DMS114 treated with DMSO at 0.1 percent for 48 hours (cell line): ENCODE data around the gene TRIM9.
"Not testable (repeated sequence)": the region's sequence is repeated elsewhere in the genome, so short reads cannot be mapped to it uniquely, and the experiment has no call there.

Experiments used
- DNase-seq: peaks from one replicate; lab custom pipeline; 2025; ENCODE audit not compliant: unreplicated experiment; lab: John Stamatoyannopoulos, UW

The TRIM9 gene

GRCh38 chr14:50967790-50968189 is 127.1 kb downstream of the TRIM9 start:
- DNase-seq, result no peak

- no peak for DNase-seq
Observed at GRCh38 chr14:50967103-50967502, 127.8 kb downstream of the TRIM9 start.

- no peak for DNase-seq
Observed at GRCh38 chr14:50964683-50965390, 130.1 kb downstream of the TRIM9 start.

DNA sequence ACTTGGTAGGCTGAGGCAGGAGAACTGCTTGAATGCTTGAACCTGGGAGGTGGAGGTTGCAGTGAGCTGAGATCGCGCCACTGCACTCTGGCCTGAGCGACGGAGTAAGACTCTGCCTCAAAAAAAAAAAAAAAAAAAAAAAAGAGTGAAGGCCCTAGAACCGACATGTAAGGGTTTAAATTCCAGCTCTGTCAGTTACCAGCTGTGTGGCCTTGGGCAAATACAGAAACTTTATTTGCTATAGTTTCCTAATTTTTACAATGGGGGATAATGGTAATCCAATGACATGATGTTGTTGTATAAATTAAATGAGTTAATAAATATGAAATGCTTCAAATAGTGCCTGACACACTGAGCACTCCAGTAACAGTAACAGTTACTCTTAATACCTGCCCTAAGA is 131.0 kb downstream of the TRIM9 start:
- no peak for DNase-seq

- DNase-seq, result no peak
Observed at GRCh38 chr14:50961605-50962221, 133.2 kb downstream of the TRIM9 start.

DNA sequence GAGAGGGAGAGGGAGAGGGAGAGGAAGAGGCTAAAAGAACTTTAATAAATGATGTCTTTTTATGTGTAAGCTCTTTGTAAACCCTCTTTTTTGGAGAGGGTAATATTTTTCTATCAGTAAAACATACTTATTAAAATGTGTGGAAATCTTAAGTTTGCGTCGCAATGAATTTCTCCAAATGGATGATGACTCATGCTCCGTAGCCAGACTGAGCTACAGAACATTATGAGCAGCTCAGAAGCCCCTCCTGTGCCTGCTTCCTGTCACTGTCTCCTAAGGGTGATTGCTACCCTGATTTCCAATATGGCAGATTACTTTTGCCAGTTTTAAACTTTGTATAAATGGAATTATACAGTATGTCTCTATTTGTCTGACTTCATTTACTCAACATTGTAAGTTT is 137.6 kb downstream of the TRIM9 start:
- DNase-seq, result no peak

- not testable (repeated sequence) for DNase-seq
Observed at GRCh38 chr14:50956421-50956820, 138.5 kb downstream of the TRIM9 start.

- DNase-seq, result peak; percentile 62
Observed at GRCh38 chr14:50955373-50956043, 139.4 kb downstream of the TRIM9 start.

DNA sequence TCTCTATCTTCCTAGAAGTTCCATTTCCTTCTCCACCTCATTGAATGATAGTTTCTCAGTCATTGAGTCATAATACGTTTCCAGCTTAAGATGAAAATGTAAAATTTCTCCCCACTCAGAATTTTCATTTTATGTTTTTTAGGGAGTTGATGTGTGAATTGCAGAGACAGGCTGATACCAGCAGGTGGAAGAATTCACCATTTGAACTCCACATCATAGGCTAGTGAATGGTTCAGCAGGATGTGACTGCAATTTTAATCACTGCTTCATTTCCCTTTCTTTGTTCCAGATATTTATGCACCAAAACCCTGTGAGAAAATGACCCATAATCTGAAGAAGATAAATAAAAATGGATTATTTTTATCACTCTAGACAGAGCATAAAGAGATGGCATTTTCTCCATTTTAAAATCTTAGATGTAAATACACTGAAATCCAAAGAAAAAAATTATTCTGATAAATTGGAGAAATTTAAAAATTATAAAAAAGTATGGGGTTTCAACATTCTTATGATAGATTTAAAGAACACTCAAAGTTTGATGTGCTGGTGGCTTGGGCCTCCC is 140.0 kb downstream of the TRIM9 start:
- DNase-seq, result no peak

DNA sequence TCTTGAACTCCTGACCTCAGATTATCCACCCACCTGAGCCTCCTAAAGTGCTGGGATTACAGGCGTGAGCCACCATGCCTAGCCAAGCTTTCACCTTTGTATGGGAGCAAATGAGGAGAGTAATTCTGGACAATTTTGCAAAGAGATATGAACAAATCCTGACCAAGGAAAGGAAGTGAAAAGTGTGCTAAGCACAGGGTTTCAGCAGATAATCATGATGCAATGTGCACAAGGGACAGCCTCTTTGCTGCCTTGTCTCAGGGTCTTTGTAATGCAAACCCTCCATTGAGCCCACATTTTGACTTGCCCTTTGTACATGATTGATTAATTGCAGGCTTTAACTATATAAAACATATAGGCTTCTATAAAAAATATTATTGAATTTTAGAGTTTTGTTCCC is 141.4 kb downstream of the TRIM9 start:
- DNase-seq, result no peak

DNA sequence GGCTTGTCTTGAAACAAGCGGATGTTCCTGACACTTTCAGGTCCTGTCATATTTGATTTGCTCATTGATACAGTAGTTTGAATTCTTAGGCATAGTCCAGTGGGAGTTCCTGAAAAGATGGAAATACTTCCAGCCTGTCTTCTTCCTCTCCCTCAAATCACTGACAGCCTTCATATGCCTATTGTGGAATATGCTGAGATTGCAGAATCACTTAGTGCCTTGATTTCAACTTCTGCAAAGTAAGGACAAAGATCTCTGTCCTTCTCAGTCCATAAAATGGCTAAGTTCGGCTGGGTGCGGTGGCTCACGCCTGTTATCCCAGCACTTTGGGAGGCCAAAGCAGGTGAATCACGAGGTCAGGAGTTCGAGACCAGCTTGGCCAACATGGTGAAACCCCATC is 143.9 kb downstream of the TRIM9 start:
- DNase-seq, result no peak

- no peak for DNase-seq
Observed at GRCh38 chr14:50948205-50948604, 146.7 kb downstream of the TRIM9 start.

- no peak for DNase-seq
Observed at GRCh38 chr14:50947446-50947845, 147.5 kb downstream of the TRIM9 start.

DNA sequence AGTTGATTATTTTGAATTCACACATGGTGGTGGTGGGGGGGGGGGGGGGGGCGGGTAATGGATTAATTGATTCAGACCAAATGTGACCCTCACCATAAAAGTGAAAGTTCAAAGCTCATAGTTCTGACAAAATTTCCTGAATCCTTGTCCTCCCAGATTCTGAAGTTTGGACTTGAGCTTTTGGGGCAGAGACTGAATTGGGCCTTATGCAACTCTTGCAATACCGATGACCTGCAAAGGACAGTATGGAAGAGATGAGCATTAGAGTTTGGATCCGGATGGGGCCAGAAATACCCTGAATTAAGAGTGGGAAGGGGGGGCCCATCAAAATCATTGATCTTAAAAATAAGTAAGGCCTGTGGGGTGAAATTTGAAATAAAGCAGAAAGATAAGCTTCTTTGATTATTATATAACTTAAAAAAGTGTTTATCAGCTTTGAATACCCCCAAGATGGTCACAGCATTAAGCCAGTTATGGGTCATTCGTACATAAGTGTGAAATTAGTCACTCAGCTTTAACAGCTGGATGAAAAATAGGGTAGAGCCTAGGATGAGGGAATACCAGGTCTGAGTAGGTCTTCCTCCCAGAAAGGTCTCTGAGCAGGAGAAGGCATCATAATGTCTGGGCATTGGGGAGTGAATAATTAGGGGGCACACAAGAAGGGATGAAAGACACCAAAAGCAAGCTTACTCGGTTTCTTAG is 148.5 kb downstream of the TRIM9 start:
- DNase-seq, result no peak

- peak; percentile 57 for DNase-seq
Observed at GRCh38 chr14:50944647-50945413, 150.1 kb downstream of the TRIM9 start.

DNA sequence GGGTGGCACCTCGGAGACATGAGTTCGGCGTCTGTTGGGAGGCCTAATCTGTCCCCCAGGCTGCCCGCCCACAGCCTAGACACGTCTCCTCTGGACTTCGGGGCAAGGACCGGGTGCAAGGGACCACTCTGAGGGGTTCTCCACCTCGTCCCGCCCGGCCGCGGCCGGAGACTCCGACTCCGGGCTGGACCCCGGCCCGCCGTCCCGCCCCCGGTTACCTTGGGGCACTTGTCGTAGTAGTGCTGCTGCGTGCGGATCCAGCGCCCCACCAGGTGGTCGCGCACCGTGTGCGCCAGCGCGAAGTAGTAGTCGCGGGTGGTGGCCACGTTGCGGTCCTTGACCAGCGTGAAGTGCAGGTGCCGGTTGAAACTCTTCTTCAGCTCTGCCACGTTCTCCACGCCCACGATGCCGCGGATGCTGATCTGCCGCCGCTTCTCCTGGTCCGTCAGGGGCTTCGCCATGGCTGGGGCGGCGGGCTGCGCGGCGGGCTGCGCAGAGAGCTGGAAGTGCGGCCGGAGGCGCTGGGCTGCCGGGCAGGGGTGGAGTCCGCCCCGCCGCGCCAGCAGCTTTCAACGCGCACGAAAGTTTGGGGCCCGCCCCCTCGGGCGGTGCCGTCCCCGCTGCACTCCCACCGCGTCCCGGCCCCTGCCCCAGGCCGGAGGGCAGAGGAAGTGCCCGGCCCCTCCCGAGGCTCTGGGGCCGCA is 150.8 kb downstream of the TRIM9 start, which contains the start of gene PYGL:
TSS of gene PYGL (minus strand) at position 541 of the 704 bp plus-strand sequence. CDS start at position 461, 80 bp downstream.
- DNase-seq, result peak; percentile 48

GRCh38 chr14:50943261-50943942 is 151.5 kb downstream of the TRIM9 start:
- peak; percentile 29 for DNase-seq

DNA sequence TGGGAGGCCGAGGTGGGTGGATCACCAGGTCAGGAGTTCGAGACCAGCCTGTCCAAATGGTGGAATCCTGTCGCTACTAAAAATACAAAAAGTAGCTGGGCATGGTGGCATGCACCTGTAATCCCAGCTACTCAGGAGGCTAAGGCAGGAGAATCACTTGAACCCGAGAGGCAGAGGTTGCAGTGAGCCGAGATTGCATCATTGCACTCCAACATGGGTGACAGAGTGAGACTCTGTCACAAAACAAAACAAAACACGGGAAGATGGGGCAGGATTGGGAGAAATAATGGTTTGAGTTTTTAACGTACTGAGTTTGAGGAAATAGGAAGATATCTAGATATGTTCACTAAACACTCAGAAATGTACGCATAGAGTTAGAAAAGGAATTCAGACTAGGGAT is 153.3 kb downstream of the TRIM9 start:
- not testable (repeated sequence) for DNase-seq

- no peak for DNase-seq
Observed at GRCh38 chr14:50941151-50941550, 153.8 kb downstream of the TRIM9 start.
